CD4-positive, alpha-beta T cell treated with Interleukin-1 beta for 1 hour (primary cell): Measurements from ENCODE around the gene SDC1.

Experiments used
- DNase-seq, 2 donors: peaks; one replicate each; pipeline ENCODE4 v3.0.0-alpha.2; 2020 to 2022

The SDC1 gene

GRCh38 chr2:20213651-20214565, 11.0 kb downstream of the SDC1 start:
- no peak for DNase-seq

GRCh38 chr2:20212871-20213503, 11.9 kb downstream of the SDC1 start:
- DNase-seq: no peak

- DNase-seq: no peak
Measured at GRCh38 chr2:20212459-20212870, 12.5 kb downstream of the SDC1 start.

GRCh38 chr2:20211860-20212458, 13.0 kb downstream of the SDC1 start:
- no peak for DNase-seq

- no peak for DNase-seq
Measured at GRCh38 chr2:20211420-20211819, 13.5 kb downstream of the SDC1 start.

GRCh38 chr2:20210462-20210861, 14.5 kb downstream of the SDC1 start:
- DNase-seq: no peak

GRCh38 chr2:20209373-20210109, 15.4 kb downstream of the SDC1 start:
- no peak for DNase-seq

- no peak for DNase-seq
Measured at GRCh38 chr2:20208476-20208859, 16.5 kb downstream of the SDC1 start.

GRCh38 chr2:20207051-20207450, 17.9 kb downstream of the SDC1 start:
- no peak for DNase-seq

GRCh38 chr2:20205915-20206524, 18.9 kb downstream of the SDC1 start:
- DNase-seq: no peak

- DNase-seq: no peak
Measured at GRCh38 chr2:20205069-20205468, 19.9 kb downstream of the SDC1 start.

- DNase-seq: no peak
Measured at GRCh38 chr2:20203521-20204225, 21.3 kb downstream of the SDC1 start.

GRCh38 chr2:20203072-20203471, 21.9 kb downstream of the SDC1 start:
- DNase-seq: no peak

- DNase-seq: no peak
Measured at GRCh38 chr2:20201671-20202070, 23.3 kb downstream of the SDC1 start.

- no peak for DNase-seq
Measured at GRCh38 chr2:20200697-20201555, 24.0 kb downstream of the SDC1 start.

- DNase-seq: no peak
Measured at GRCh38 chr2:20199633-20200270, 25.2 kb downstream of the SDC1 start.

GRCh38 chr2:20198796-20199632, 25.9 kb downstream of the SDC1 start:
- no peak for DNase-seq

- no peak for DNase-seq
Measured at GRCh38 chr2:20198001-20198400, 26.9 kb downstream of the SDC1 start.

- no peak for DNase-seq
Measured at GRCh38 chr2:20197192-20197591, 27.7 kb downstream of the SDC1 start.
